Hematopoietic multipotent progenitor cell treated with erythropoietin and hydrocortisone succinate and interleukin-3 and kit ligand, for 6 days (in vitro differentiated cells): ENCODE data around the gene VWA7.
"Not testable (repeated sequence)": the region's sequence is repeated elsewhere in the genome, so short reads cannot be mapped to it uniquely, and the experiment has no call there.

Experiments
- DNase-seq: peaks from one replicate; pipeline ENCODE4 v3.0.0-alpha.2; 2015

Gene VWA7

DNA sequence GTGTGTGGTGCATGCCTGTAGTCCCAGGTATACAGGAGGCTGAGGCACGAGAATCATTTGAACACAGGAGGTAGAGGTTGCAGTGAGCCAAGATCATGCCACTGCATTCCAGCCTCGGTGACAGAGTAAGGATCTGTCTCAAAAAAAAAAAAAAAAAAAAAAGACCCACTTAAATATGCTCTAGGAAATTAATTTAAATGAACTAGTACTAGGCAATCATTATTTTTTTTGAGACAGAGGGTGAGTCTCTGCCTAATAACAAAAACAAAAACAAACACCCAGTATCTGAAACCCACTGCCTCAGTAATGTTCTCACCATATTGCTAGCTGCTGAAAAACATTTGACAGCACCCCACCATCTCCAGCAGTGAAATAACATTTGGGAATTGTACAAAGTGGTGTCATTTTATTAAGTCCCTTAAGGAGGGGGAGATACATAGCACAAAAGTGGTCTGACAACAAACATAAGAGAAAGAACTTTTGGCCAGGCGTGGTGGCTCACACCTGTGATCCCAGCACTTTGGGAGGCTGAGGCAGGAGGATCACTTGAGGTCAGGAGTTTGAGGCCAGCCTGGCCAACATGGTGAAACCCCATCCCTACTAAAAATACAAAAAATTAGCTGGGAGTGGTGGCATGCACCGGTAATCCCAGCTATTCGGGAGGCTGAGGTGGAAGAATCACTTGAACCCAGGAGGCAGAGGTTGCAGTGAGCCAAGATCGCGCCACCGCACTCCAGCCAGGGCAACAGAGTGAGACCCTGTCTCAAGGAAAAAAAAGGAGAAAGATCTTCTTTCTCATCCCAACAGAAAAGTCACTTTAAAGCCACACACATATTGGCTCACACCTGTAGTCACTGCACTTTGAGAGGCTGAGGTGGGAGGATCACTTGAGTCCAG, 24.2 kb upstream of the VWA7 start:
- not testable (repeated sequence) for DNase-seq

DNA sequence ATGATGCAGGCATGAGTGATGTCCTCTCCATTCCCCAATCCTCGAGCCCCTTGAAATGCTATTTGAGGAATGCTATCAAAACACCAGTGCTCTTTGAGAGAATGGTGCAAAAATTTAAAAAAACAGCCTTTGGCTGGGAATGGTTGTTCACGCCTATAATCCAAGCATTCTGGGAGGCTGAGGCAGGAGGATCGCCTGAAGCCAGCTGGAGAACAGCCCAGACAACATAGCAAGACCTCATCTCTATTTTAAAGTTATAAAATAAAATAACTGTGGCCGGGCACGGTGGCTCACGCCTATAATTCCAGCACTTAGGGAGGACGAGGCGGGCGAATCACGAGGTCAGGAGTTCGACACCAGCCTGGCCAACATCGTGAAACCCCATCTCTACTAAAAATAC, 22.7 kb upstream of the VWA7 start:
- DNase-seq: no peak

GRCh38 chr6:31797588-31797987, 20.5 kb upstream of the VWA7 start:
- DNase-seq: no peak

DNA sequence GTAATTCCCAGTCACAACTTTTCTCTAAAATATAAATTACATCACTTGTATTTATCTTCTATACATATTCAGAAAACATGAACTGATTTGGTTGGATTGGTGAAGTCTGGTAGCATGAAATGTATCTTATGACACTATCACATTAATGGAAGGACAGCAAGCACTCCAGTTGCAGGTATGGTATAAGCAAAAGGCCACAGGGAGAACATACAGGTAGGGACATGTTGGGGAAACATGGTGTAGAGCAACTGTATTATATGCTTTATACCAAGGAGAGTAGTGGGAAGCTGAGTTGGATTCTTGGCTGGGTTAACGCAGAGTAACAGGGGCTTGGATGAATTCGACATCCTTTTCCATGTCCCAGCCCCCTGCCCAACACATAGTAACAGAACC, 19.9 kb upstream of the VWA7 start:
- DNase-seq: no peak

DNA sequence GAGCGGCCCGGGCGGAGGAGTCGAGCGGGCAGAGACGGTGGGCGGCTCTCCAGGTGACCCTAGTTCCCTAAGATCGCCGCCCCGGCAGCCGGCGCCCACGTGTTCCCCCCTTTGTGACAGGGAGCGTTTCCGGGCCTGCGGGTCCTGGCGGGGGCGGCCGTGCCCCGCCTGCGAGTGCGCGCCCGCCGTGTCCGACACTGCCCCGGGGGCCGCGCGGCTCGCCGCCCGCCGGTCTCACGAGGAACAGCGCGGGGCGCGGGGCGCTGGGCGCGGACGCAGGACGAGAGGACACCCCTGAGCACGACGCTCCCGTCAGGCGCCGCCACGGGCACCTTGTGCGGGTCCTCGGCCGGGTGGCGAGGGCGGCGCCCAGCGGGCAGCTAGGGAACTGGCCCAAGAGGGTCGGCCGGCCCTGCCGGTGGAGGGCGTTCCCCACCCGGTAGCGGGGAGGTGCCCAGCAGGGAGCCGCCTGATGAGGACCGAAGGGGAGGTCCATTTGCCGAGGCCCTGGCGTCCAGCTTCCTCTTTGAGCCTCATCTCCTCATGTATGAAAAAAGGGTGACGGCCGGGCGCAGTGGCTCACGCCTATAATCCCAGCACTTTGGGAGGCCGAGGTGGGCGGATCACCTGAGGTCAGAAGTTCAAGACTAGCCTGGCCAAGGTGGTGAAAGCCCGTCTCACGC, 18.6 kb upstream of the VWA7 start, which contains the start of gene VARS1:
Gene VARS1 (minus strand): TSS at position 137 of the 683 bp plus-strand sequence. CDS start 535 bp downstream, outside the sequence.
- DNase-seq: peak; percentile 94

- DNase-seq: no peak
These were observed 17.9 kb upstream of the VWA7 start for GRCh38 chr6:31794866-31795615.

GRCh38 chr6:31794294-31794865, 17.3 kb upstream of the VWA7 start:
- peak; percentile 68 for DNase-seq

DNA sequence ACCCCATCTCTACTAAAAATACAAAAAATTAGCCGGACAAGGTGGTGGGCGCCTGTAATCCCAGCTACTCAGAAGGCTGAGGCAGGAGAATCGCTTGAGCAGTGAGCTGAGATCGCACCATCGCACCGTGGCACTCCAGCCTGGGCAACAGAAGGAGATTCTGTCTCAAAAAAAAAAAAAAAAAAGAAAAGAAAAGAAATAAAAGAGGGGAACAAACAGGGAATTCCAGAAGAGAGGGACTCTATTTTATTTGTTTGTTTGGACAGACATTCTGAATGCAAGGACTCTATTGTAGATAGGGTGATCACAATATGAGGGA, 16.8 kb upstream of the VWA7 start:
- not testable (repeated sequence) for DNase-seq

GRCh38 chr6:31792761-31793171, 15.6 kb upstream of the VWA7 start:
- DNase-seq: no peak

DNA sequence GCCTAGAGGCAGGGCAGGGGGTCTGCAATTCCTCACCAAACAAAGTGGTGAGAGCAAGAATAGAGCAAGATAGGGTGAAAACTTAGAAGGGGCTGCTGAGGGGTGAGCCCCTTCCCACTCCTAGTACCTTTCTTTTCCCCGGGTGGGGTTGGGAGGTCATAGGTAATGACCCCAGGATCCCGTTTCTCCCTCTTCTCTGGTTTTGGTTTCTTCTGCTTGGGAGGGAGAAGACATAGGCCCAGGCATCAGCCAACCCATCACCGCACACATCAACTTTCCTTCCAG, 14.9 kb upstream of the VWA7 start:
- DNase-seq: no peak

GRCh38 chr6:31791324-31792089, 14.4 kb upstream of the VWA7 start:
- peak; percentile 83 for DNase-seq

- DNase-seq: no peak
These were observed 8.3 kb upstream of the VWA7 start for GRCh38 chr6:31785475-31785874.

GRCh38 chr6:31784098-31784925, 7.2 kb upstream of the VWA7 start:
- DNase-seq: peak; percentile 53

- DNase-seq: no peak
These were observed 5.2 kb upstream of the VWA7 start for GRCh38 chr6:31782126-31782855.

DNA sequence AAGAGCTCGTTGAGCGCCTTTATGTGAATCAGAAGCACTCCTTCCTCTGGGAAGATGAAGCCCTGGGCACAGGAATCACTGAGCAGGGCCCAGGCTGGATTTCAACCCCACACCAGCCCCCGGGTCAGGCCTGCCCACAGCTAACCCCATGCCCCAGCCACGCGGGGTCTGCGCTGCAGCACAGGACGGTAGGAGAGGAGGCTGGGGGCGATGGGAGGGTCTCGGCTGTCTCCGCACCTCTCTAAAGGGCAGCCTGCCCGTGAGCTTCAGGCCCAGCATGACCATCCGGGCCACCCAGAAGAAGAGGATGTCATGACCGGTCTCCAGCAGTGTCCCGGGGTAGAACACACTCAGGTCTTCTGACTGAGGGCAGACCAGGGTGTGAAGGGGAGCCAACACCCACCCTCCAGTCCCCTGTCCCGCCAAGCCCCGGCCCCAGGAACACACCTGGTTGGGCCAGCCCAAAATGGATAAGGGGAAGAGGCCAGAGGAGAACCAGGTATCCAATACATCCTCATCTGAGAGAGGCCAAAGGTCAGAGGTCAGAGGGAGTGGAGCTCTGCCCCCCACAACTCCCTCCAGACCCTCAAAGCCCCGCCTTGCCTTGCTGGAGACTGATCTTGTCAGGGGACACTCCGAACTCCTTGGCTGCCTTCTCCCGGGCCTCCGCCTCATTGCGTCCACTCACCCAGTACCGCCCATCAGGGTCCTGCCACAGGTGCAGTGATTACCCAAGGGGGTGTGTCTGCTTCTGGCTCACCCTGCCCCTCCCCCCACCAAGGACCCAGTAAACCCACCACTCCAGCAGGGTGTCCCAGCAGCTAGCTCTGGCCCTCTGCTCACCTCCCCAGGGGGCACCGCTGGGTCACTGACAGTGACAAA, 4.4 kb upstream of the VWA7 start:
- DNase-seq: no peak

DNA sequence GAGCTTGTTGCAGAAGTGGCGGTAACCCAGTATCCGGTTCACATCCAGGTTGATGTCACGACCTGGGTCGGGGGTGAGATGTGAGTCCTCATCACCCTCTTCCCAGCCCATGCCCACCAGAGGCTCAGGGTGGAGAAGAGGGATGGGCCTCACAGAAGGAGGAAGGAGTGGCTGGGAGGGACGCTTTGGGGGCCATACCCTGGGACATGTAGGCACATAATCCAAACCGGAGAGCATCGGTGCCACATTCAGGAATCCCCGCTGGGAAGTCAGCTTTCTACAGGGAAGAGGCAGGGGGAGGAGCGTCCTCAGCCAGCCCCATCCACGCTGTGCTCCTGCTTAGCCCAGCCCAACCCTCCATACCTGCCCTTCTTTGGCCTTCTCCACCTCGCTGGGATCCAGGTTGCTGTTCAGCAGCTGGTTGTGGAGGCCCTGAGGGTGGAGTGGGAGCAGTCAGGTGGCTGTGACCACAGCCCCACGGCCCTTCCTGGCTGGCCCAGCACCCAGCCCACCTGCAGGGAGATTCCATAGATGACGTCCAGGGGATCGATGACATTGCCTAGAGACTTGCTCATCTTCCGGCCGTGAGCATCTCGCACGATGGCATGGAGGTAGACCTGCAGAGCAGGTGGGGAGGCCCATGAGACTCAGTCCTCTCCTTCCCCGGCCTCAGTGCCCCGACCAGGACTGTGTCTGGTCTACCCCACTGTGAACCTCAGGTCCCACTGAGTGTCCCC, 3.5 kb upstream of the VWA7 start:
- no peak for DNase-seq

- no peak for DNase-seq
These were observed 2.8 kb upstream of the VWA7 start for GRCh38 chr6:31779908-31780307.

DNA sequence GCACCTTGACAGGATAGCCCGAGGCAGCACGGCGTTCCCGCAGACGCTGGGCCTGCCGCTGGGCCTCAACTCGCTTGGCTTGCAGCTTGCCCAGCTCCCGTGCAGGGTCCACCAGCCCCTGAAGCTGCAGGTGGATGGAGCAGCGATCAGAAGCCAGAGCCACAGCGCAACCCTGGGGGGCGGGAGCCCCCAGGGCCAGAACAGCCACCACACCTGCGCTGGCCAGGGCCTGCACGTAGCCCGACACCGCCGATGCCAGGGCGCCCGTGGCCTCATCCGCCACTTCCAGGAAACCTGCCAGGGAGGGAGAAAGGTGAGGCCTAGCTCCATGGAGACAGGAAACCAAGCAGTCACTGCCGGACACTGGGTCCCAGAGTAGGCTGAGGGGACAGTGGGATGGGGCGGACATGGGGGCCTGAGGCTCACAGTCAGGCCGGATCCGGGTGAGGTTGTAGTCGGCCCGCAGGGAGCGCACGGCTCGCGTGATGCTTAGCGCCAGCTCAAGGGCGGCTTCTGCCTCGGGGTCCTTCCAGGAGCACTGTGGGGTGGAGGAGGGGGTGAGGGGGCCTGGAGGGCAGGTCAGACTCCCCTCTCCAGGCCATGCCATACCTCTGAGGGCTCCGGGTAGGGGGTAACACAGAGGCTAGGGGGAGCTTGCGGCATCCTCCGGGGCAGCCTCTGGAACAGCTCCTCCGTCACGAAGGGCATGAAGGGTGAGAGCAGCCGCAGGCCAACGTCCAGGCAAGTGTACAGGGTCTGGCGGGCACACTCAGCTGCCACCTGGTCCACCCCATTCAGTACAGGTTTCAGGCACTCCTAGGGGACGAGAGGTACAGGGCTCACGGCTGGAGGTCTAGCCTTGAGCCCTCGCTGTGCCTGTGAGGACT, 2.1 kb upstream of the VWA7 start:
- no peak for DNase-seq
